GM13976 (cell line): ENCODE results near the gene EHMT1.

Experiments used
- DNase-seq: peaks from one replicate; pipeline ENCODE4 v3.0.0; 2012; ENCODE audit warnings: low spot score
- CTCF ChIP-seq: IDR thresholded peaks from 2 replicates; pipeline ENCODE4 v1.5.1; 2012; ENCODE audit warnings: borderline replicate concordance, mild to moderate bottlenecking; ENCODE audit not compliant: insufficient read depth; ENCODE audit errors: extremely low read depth, missing control alignments, control extremely low read depth
- in situ Hi-C: fragments of 300-500 bp; cut with MboI; formaldehyde crosslinking; loops from one replicate; pipeline ENCODE4 v1.12.0; 2022; ENCODE audit warnings: low sequenced_read_pairs, mixed read lengths, inconsistent platforms; ENCODE audit not compliant: unreplicated experiment

The EHMT1 gene

GRCh38 chr9:137583347-137583746 is 35.5 kb upstream of the EHMT1 start:
- no peak for TF ChIP-seq CTCF
- in situ Hi-C loops: no loop called here
- no peak for DNase-seq

GRCh38 chr9:137583957-137584356 is 34.8 kb upstream of the EHMT1 start:
- TF ChIP-seq CTCF: no peak
- no peak for DNase-seq
- in situ Hi-C loops: no loop called here

GRCh38 chr9:137586854-137587253 is 32.0 kb upstream of the EHMT1 start:
- in situ Hi-C loops: no loop called here
- no peak for DNase-seq
- TF ChIP-seq CTCF: no peak

DNA sequence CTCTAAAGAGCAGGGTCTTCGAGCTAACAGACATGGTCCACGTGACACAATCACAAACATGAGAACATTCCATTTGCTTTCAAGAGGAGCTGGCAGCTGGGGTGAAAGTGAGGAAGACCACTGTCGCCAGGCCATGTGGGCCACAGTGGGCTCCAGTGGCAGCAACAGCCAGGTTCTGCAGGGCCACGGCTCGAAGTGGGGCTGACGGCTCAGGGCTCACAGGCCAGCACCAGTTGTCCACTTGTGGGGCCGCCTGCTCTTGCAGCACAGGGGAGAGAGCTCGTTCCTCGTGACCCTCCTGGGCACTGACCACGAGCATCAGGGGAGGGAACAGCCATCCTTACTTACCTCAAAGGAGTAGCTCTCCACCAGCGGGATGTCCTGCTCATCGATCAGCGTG is 30.5 kb upstream of the EHMT1 start:
- TF ChIP-seq CTCF: no peak
- in situ Hi-C loops: no loop called here

DNA sequence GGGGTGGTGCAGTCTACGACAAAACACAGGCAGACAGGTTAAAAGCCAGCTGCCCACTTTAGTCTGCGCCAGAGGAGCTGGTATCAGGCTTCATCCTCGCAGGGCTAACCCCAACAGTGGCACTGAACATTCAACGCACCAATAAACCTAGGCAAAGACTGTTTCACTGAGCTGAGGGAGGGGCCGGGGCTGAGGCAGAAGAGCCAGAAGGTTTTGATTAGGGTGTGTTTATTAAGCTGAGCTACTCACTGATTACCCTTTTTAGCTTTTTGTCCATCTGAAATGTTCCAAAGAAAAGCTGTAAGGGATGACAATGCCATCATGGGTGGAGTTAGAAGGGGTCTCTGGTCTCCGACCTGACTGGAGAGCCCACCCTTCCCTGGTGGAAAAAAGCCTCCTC is 29.9 kb upstream of the EHMT1 start:
- DNase-seq: no peak
- TF ChIP-seq CTCF: no peak
- in situ Hi-C loops: no loop called here

More for the DNA sequence above, 30.5 kb upstream of the EHMT1 start:
- DNase-seq: no peak

GRCh38 chr9:137589441-137590122 is 29.2 kb upstream of the EHMT1 start:
- in situ Hi-C loops: no loop called here
- DNase-seq: peak; percentile 45
- TF ChIP-seq CTCF: no peak

- in situ Hi-C loops: no loop called here
- DNase-seq: no peak
- no peak for TF ChIP-seq CTCF
These were observed 28.7 kb upstream of the EHMT1 start for GRCh38 chr9:137590123-137590468.
